Measurements from ENCODE around the gene PLD6.
A peak's percentile ranks its signal among the peaks of the same experiment; 100 is the strongest.
"Not testable (repeated sequence)": the region's sequence is repeated elsewhere in the genome, so short reads cannot be mapped to it uniquely, and the experiment has no call there.

PLD6 gene

DNA sequence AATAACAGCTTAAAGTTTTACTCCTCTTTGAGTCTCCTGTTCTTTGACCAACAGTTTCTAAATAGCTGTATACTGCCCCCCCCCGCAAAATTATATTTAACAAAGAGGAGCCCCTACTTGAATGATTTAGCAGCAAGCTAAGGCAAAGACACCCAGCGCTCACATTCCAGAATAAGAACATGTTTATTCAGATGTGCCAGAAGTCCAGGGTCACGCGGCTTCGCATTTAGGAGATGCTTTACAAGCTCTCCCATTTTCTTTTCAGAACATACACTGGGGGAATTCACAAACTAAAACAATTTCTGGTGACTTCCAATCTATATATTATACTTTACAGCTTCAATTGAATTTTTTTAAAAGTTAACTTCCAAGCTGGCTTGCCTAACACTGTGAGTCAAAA is 5.3 kb downstream of the PLD6 start:
- H3K4me3 ChIP-seq (replicated peaks; ENCODE audit: low read depth, low read length): no peak overlapping the region
- TF ChIP-seq, protein P1, sequence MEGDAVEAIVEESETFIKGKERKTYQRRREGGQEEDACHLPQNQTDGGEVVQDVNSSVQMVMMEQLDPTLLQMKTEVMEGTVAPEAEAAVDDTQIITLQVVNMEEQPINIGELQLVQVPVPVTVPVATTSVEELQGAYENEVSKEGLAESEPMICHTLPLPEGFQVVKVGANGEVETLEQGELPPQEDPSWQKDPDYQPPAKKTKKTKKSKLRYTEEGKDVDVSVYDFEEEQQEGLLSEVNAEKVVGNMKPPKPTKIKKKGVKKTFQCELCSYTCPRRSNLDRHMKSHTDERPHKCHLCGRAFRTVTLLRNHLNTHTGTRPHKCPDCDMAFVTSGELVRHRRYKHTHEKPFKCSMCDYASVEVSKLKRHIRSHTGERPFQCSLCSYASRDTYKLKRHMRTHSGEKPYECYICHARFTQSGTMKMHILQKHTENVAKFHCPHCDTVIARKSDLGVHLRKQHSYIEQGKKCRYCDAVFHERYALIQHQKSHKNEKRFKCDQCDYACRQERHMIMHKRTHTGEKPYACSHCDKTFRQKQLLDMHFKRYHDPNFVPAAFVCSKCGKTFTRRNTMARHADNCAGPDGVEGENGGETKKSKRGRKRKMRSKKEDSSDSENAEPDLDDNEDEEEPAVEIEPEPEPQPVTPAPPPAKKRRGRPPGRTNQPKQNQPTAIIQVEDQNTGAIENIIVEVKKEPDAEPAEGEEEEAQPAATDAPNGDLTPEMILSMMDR (IDR thresholded peaks at IDR 0.05; ENCODE audit: low read depth, low read length, missing control alignments): no peak
- no peak for DNase-seq (ENCODE audit: extremely low read depth, low read depth)

DNA sequence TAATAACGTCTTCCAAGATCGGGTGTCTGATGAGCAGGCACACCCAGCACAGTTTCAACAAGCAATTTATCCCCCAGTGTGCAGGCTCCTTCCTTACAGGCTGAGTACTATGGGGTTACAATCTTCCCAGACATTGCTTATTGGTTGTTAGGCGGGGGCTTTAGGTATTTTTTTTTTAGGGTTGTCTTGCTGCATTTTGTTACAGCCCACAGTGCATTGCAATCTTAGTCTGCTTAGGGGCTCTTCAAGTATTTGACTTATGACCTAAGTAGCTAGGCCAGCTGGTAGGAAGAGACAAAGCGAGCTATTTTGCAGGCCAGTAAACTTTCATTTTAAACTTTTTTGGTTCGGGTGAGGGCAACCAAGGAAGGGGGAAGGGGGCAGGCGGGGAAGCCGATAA is 5.8 kb downstream of the PLD6 start:
- TF ChIP-seq, protein P1 (IDR thresholded peaks at IDR 0.05; ENCODE audit: low read depth, low read length, missing control alignments): no peak
- DNase-seq (ENCODE audit: extremely low read depth, low read depth): no peak
- H3K4me3 ChIP-seq (replicated peaks; ENCODE audit: low read depth, low read length): no peak overlapping the region

DNA sequence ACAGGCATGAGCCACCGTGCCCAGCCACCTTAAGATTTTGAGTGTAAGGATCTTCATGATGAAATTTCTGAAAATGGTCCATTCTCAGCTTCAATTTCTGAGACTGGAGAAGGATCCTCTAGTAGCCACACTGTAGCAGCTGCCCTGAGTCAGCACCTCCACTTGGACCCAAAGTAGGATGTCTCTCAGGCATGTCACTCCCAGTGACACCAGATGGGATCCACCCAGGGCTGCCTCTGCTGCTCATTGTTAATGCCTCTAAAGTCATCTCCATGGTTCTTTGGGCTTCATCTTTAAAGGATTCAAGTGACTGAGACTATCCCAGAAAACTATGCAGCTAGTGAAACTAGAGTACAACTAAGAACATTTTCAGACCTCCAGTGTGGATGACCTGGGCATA is 7.9 kb downstream of the PLD6 start:
- no peak overlapping the region for H3K4me3 ChIP-seq (replicated peaks; ENCODE audit: low read depth, low read length)
- DNase-seq (ENCODE audit: extremely low read depth, low read depth): no peak
- TF ChIP-seq, protein P1 (IDR thresholded peaks at IDR 0.05; ENCODE audit: low read depth, low read length, missing control alignments): no peak

DNA sequence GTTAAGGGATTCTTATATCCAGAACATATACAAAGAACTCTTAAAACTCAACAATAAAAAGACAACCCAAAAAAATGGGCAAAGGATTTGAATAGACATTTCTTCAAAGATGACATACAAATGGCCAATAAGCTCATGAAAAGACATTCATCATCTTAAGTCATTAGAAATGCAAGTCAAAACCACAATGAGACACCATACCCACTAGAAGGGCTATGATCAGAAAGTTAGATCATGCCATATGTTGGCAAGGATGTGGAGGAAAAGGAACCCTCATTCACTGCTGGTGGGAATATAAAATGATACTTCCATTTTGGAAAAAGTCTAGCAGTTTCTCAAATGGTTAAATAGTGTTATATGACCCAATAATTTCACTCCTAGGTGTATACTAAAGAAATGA is 9.4 kb downstream of the PLD6 start:
- no peak overlapping the region for H3K4me3 ChIP-seq (replicated peaks; ENCODE audit: low read depth, low read length)
- TF ChIP-seq, protein P1 (IDR thresholded peaks at IDR 0.05; ENCODE audit: low read depth, low read length, missing control alignments): no peak
- no peak for DNase-seq (ENCODE audit: extremely low read depth, low read depth)

DNA sequence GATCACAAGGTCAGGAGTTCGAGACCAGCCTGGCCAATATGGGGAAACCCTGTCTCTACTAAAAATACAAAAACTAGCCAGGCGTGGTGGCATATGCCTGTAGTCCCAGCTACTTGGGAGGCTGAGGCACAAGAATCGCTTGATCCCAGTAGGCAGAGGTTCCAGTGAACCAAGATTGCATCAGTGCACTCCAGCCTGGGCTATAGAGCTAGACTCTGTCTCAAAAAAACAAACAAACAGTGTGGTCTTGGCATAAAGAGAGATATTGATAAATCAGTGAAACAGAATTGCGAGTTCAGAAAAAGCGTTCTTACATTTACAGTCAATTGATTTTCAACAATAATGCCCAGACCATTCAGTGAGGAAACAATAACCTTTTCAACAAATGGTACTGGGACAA is 10.7 kb downstream of the PLD6 start:
- not testable (repeated sequence) for H3K4me3 ChIP-seq (replicated peaks; ENCODE audit: low read depth, low read length); DNase-seq (ENCODE audit: extremely low read depth, low read depth)

DNA sequence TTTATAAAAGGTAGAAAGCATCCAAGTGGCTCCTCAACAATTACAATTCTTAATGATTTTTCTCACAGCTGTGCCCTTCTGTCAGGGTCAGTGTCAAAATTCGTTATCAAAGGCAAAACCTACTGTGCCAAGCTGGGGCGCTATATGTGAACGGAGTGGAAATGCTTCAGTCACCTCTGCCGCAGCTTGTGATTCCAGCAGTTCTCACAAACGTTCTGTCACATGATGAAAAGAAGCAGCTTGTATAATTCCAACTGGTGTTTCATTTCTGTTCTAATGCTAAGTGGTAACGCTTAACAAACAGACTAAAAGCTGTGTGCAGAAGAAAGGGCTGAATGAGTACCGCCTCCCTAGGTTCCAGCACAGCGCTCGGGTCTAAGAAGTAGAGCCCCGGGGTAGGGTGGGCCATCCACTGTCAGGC is 14.2 kb downstream of the PLD6 start:
- TF ChIP-seq, protein P1 (IDR thresholded peaks at IDR 0.05; ENCODE audit: low read depth, low read length, missing control alignments): no peak
- DNase-seq (ENCODE audit: extremely low read depth, low read depth): no peak
- no peak overlapping the region for H3K4me3 ChIP-seq (replicated peaks; ENCODE audit: low read depth, low read length)

DNA sequence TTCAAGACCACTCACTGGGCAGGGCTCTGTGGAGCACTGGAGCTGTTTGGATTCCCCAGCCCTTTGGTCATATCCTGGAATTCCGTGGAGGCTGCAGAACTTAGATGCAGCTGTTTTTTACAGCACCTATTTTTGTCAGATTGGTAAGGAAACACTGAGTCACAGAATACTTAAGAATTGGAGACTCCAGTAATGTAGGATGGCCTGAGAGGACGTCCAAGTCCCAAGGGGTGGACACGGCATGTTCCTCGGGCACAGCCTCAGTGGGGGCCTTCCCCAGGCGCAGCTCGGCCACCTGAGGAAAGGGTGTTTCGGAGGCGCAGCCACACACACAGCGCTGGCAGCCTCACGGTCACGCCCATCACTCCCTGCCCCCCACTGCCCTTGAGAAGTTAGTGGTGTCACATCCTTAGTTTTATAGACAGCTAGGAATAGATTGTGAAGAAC is 14.8 kb downstream of the PLD6 start:
- peak; percentile 42 for DNase-seq (ENCODE audit: extremely low read depth, low read depth)
- TF ChIP-seq, protein P1 (IDR thresholded peaks at IDR 0.05; ENCODE audit: low read depth, low read length, missing control alignments): no peak
- H3K4me3 ChIP-seq (replicated peaks; ENCODE audit: low read depth, low read length): no peak overlapping the region

Measured in HFF-Myc (cell line).